ENCODE data around the gene HELB.

The HELB gene

DNA sequence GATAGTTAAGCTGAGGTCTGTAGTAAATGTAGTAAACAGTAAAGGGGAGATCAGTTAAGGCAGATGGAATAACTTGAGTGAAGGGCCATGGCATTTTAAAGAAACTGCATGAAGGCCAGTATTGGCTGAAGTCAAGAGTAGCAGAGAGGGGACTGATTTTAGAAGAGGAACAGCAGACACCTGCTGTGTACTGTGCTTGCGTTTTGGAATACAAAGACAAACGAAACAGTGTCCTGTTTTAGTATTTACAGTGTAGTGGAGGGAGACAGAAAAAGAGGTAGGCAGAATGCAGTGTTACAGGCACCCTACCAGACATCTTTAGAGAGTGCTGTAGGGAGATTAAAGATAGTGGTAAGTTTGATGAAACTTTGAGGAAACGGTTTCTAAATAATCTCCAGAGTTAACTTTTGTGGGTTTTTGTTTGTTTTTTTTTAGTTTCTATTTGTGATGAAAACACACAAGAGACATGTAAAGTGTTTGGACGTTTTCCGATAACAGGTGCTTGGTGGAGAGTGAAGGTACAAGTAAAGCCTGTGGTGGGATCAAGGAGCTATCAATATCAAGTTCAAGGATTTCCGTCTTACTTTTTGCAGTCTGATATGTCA is 2.1 kb downstream of the HELB start:
- no peak for DNase-seq

DNA sequence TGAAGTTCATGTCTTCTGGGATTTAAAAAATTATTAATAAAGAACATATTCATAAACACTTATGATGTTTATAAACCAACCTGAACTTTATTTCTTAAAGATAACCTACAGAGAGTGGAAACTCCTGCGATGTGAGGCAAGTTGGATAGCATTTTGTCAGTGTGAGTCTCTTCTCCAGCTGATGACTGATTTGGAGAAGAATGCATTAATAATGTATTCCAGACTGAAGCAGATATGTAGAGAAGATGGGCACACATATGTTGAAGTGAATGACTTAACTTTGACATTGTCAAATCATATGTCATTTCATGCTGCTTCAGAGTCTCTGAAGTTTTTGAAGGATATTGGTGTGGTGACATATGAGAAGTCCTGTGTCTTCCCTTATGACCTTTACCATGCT is 7.3 kb downstream of the HELB start:
- DNase-seq = no peak

DNA sequence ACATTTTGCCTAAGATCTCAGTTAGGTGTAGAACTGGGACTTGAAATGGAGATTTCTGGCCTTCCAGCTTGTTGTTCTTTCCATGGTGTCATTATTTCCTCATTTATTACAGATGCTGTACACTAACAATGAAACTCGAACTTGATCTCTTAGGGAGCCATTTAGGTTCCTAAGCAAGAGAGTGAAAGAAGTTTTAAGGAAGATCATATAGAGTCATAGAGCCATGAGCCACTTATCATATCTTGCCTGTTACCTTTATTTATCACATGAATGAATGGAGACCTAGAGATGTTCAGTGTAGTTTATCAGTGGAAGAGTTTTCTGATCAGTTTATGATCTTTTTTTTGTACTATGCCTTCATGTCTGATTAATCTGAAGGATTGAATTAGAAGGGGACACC is 9.9 kb downstream of the HELB start:
- no peak for DNase-seq

DNA sequence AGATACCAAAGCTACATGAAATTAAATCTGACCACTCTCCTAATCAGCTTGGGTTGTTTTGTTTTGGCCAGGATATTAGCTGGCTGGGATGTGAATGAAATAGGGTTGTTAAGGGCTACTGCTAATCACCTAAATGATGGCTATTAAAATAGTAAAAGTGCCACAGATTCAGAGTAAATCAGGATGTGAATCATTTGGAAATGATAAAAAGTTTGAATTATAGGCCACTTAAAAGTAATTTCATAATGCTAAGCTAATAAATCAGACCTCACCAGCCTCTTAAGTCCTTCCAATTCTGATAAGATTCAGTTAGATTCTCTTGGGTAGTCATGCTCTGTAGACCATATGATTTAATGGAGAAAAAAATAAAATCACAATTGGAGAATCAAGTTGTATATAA is 12.0 kb downstream of the HELB start:
- no peak for DNase-seq

DNA sequence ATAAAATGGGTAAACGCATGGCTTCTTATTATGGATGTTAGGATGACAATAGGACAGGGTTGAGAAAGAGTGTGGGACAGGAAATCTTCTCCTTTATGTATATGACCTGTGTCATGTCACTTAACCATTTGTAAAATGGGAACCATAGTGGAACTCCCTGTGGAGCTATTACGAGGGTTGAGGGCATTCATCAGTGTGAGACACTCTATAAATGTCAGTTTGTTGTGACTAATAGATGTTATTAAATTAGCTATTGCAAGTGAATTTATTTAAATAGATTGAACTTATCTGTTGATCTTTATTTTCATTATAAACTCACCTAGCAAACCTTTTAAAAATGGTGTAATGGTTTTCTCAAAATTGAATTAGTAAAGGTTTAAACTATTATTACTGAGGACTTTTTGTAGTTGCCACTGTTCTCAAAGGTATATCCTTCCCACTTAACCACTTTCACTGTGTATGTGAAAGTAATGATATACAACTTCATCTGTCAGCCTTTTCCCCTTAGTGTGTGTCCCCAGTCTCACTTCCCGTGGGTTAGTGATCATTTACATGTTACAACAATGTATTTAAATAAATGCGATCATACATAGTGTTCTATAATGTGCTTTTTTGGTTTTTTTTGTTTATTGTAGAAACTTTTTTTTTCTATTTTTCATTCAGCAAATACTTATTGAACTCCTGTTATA is 17.1 kb downstream of the HELB start:
- no peak for DNase-seq

DNA sequence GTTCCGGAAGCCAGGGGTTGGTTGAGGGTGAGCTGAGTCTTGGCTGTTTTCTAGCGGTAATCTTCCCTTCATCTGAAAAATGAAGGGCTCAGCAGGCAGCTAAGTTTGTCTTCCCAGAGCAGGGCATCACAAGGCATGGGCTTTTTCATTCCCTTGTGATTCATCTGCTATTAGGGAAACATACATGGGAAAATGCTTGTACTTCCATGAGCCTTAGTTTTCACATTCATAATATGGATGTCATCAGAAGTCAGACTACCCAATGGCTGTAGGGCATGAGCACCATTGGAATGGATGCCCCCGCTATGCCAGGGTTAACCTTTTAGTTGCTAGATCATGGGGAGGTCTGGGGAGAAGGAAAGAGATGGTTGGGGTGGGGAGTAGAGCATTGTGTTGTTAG is 18.7 kb downstream of the HELB start:
- DNase-seq = no peak

DNA sequence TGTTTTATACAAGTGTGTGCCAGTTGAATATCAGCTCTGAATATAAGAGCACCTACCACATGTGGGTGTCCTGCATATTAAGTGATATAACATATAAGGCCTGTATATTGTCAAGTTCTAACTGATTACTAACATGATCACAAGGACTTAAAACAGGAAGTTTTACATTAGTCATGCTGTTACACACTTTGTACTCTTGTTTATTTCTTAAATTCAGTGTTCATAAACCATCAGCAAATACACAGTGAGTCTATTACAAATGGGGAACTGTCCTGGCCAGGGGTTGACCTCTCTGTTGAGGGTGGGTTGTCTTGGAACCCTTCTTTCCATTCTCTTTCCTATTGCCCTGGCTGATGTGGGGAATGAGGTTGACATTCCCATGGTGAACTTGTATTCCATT is 19.1 kb downstream of the HELB start:
- DNase-seq = no peak

DNA sequence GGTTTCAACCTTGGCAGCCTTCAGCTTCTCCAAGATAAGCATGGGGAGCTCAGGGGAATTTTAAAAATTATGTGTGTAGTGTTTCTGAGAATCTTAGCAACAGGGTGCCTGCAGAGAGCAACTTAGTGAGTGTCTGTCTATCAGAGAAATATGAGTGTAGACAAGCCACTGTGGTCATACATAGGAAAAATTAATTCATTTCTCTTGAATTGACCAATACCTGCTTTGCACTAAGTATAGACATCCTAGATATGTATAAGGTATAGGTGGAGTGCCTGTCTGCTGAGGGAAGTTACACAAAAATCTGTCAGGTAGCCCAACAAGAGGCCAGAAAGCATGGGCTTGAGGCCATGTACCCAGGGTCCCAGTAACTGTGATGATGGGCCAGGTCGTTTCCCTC is 20.7 kb downstream of the HELB start:
- DNase-seq = no peak

DNA sequence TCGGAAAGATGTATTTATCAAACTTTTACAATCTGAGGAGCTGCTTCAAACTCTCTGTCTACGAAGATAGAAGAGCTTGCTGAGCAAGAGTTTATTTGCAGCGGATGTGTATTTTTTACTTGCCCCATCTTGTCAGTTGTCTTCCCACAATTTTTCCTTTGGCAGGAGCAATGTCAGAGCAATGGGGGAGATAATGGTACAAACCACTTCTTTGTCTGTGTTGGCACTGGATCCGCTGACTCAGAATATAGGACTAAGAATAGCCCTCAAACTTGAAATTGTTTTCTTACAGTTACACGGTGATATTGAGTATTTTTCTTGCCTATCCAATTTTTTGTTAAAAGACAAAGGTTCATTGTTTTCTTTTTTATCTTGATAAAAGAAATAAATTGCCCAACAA is 27.6 kb downstream of the HELB start:
- DNase-seq = no peak

DNA sequence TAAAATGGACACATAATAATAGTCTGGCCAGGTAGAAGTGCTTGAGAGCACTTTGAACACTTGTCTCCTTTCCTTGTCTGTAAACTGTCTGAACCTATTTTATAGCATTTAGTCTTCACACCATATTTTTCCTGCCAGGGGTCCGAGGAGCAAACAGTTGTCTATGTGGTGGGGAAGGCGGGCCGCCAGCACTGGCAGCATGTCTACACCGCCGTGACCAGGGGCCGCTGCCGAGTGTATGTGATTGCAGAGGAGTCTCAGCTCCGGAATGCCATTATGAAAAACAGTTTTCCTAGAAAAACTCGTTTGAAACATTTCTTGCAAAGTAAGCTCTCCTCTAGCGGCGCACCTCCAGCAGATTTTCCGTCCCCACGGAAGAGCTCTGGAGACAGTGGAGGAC is 28.7 kb downstream of the HELB start:
- DNase-seq = no peak

DNA sequence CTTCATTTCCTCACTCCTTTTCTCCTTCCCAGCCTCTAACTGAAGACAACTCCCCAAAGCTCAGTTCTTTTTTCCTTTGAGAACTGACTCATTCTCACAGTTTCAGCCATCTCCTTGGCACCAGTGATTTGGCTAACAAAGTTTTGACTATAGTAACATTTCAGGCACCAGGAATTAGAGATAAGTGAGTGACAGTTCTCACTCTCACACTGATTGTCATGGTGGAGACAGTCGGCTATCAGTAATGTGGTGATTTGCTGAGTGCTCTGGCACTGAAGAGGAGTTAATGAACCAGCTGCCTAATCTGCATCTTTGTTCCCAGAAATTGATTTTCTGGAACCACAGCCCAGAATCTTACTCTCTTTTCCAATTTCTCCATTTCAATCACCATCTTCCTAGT is 29.5 kb downstream of the HELB start:
- DNase-seq = no peak

DNA sequence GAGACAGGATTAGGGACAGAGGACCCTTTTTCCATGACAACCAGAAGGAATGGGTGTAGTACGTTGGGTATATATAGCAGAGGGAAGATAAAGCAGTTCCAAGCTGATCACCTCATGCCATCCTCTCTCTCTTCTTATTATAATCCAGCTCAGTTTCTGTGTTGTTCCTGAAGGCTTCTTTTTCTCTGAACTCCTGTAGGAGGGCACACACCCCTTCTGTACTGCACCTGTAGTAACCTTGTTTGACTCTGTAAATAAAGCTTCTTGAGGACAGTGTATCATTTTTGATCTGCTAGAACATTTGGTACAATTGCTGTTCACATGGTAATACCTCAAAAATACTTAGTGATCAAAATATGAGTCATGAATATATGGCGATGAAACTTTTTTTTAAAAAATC is 33.5 kb downstream of the HELB start:
- DNase-seq = no peak

DNA sequence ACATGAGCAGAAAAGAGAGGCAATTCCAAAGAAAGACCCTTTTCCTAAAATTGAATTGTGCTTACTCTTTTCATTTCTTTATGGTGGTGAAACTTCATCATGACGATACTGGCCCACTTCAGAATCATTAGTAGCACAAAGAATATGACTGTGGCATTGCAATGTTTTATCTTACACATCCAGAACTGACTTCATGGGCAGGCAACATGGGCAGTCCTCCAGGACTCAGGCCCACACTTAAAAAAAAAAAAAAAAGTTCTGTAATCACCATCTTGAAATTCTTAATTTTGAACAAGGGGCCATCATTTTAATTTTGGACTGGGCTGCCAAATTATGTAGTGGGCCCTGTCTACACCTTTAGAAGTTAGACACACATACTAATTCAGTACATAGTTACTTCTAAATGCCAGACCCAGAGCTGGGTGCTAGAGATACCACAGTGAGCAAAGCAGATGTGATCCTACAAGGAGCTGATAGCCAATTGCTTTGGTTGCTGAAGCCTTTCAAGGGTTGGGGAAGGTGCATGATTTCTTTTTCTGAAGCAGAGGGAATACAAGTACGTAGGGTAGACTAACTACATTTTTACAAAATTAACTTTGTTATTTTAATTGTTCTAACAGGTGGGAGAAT is 35.2 kb downstream of the HELB start:
- DNase-seq = no peak

DNA sequence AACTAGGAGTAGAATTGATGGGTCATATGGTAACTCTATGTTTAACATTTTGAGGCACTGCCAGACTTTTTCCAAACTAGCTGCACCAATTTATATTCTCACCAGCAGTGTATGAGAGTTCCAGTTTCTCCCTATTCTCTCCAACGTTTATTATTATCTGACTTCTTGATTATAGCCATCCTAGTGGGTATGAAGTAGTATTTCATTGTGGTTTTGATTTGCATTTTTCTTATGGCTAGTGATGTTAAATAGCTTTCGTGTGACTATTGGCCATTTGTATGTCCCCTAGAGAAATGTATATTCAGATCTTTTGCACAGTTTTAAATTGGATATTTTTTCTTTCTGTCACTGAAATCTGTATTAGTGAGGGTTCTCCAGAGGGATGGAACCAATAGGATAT is 37.8 kb downstream of the HELB start:
- DNase-seq = no peak

DNA sequence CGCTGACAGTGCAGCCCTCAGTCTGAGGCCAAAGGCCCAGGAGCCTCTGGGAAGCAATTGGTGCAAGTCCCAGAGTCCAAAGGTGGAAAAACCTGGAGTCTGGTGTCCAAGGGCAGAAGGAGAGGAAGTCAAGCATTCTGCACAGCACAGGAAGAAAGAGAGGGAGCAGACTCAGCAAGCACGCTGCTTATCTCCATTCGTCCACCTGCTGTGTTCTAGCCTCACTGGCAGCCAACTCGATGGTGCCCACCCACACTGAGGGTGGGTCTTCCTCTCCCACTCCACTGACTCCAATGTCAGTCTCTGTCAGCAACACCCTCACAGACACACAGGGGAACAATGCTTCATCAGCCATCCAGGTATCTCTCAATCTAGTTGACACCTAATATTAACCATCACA is 38.8 kb downstream of the HELB start:
- DNase-seq = no peak

DNA sequence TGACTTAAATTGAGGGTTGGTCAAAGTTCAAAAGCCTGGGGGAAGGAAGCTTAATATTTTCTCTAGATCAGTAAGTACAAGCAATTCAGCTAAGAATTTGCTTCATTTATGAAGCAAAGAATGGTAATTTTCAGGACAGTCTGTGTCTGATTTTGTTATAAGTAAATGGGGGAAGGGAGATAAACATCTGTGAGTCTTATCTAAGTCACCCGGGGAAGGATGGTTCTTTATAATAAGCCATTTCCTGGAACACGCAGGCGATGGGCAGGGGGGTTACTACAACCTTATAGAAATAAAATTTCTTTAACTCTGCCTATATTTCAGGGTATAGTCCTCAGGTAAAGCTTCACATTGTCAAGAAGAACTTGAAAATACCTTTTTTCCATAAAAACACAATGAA is 42.9 kb downstream of the HELB start:
- DNase-seq = no peak

DNA sequence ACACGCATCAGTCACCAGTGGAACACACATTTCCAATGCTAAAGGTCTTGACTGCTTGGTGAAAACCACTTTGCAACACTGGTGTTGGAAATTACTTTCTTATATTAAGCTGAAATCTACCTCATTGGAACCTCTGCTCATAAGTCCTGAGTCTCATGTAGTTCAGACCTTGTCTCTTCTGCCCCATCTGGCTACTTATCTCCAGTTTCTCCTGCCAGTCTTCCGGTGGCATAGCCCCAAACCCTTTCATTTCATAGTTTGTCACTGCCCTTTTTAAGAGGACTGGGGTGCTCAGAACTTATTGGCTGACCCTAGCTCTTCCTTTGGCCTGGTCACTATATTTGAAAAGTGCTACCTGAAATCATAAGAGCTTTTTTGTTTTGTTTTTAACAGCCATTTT is 43.7 kb downstream of the HELB start:
- DNase-seq = no peak

DNA sequence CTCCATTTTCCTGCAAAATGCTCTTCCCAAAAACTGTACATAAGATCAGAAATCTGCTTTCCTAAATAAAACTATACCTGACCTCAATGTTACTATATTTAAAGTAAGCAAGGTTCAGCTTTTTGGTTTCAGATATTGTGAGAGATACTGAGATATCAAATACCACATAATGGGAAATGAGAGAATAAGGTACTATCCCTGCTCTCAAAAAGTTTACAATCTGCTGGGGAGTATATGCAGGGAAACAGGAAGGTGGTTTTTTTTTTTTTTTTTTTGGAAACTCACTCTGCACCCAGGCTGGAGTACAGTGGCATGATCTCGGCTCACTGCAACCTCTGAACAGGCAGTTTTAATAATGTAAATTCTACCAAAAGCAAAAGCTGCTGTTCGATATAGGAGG is 49.0 kb downstream of the HELB start:
- no peak for DNase-seq

DNA sequence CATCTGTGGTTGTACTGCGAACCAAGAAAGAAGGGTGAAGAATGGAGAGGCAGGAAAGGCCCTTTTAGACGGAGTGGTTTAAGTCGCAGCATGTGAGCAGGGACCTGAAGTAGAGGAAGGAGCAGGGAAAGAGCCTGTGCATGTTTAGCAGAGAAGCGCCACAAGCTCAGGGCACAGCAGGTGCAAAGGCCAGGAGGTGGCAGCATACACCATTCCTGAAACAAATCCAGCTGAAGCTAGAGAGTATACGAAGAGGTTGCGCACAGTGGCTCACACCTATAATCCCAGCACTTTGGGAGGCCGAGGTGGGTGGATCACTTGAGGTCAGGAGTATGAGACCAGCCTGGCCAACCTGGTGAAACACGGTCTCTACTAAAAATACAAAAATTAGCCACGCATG is 49.9 kb downstream of the HELB start:
- DNase-seq = peak; percentile 2

DNA sequence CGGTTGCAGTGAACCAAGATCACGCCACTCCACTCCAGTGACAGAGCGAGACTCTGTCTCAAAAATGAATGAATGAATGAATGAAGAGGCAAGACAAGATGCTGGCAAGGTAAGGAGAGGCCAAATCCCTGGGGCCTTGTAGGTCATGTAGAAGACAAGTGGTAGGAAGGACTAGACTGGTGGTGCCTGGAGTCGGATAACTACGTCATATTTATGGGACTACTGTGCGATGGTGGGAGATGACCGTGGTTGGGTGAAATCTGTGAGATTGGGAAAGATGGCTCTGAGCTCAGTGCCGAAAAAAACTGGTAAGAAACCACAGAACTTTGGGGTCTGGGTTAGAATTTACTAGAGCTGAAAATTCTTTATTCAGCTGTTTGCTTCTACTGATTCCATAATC is 50.6 kb downstream of the HELB start:
- DNase-seq = no peak

DNA sequence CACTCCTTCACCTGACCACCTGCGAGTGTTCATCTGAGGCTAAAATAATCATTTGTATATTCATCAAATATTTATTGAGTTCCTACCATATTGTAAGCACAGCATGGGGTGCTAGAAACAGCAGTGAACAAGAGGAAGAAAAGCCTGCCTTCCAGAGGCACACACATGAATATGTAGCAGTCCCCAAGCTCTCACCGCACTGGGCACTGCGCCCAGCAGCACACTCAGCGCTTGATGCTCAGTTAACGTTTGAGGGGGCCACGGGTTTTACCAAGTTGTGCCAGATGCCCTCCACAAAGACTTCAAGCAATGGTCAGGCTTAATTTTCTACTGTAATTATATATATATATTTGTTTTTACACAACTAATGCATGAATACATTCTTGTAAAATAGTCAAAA is 52.0 kb downstream of the HELB start:
- no peak for DNase-seq

DNA sequence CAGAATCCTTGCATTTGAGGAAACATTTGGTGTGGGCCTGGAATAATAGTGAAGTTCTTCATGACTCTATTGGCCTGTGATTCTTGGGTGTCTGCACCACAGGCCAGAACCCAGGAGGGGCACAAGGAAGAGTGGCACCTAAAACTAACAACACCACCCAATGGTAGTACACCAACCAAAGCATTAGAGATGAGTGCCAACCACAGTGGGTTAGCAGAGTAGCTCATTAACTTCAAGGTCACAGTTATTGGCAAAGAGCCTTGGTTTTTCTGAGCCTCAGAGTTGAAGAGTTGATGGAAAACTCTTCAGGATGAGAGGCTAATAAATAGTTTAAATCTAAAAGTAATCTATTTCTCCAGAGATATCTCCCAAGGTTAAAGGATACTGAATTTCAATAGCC is 57.0 kb downstream of the HELB start:
- DNase-seq = no peak

DNA sequence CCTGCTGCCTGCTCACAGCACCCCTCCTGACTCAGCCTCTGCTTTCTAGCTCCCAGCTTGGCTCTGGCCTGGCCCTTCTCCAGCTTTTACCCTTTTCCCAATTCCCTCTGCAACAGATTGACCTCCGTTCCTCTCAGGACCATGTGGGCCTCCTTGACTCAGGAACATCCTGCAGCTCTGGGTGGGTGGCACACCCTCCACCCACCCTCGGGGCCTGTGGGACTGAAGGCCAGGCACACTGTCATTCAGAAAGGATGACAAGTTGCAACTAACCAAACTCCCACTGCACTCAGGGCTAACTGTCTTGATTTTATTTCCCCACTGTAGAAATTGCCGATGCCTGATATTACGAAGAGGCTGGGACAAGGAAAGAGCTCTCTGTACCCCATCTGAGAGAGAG is 59.4 kb downstream of the HELB start:
- DNase-seq = no peak

DNA sequence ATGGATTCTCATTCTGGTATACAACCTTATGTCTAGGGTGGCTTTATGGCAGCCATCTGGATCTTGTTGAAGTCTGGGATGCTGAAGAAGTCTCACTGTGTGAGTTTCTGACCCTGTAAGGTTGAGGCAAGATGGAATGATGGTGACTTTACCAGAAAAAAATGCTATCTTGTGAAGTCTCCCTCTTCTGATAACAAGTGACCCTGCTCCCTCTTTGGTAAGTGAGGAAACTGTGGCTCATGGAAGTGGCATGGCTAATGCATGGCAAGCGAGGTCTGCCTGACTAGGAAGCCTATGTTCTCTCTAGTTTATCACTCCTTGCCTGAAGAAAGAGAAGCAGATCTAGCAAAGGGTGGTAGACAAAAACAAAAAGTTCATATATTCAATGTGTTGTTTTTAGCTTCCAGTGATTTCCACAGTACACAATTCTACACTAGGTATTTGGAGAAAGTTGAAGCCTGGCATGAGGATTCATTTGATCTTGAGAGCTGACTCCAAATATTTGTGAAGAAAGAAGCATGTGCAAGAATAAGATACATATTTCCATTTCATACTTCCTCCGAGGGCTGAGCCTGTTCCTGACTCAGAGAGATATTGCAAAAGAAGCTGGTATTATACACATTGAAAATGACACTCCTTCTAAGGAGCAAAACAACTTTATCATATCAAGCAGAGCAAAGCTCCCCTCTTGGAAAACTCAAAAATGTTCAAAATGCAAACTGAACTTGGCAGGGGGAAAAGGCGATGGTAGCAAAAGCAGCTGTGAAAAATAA is 63.6 kb downstream of the HELB start:
- no peak for DNase-seq
